ENCODE measurements around the gene MEF2C.

MEF2C gene

GRCh38 chr5:88888291-88888690 is 5.3 kb upstream of the MEF2C start:
- DNase-seq (ENCODE audit: low read depth) = no peak

GRCh38 chr5:88887342-88887741 is 4.4 kb upstream of the MEF2C start:
- no peak for DNase-seq (ENCODE audit: low read depth)

- no peak for DNase-seq (ENCODE audit: low read depth)
Measured at GRCh38 chr5:88886746-88887341, 3.9 kb upstream of the MEF2C start.

DNA sequence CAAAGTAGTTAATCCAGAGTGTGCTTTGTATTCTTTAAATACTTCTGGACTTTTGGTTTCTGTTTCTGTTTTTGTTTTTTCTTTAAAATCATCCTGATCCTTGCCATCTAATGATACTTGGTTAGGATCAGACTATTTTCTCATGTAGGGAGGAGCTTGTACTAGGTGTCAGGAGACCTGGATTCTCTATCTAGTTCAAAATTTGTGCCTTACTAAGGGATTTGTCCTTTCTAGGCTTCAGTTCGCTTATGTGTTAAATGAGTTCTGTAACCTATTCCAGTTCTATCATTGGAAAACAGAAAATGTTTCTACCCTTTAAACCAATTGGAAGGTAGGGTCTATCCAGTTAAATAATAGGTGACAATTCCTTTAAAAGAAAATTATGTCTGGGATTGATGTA is 3.3 kb upstream of the MEF2C start:
- DNase-seq (ENCODE audit: low read depth) = no peak

GRCh38 chr5:88885002-88885401 is 2.0 kb upstream of the MEF2C start:
- DNase-seq (ENCODE audit: low read depth) = no peak

- no peak for DNase-seq (ENCODE audit: low read depth)
Measured at GRCh38 chr5:88884608-88884877, 1.6 kb upstream of the MEF2C start.

GRCh38 chr5:88883836-88884607 is 1.0 kb upstream of the MEF2C start:
- no peak for DNase-seq (ENCODE audit: low read depth)

GRCh38 chr5:88882276-88883038 is 527 bp downstream of the MEF2C start:
- no peak for DNase-seq (ENCODE audit: low read depth)

DNA sequence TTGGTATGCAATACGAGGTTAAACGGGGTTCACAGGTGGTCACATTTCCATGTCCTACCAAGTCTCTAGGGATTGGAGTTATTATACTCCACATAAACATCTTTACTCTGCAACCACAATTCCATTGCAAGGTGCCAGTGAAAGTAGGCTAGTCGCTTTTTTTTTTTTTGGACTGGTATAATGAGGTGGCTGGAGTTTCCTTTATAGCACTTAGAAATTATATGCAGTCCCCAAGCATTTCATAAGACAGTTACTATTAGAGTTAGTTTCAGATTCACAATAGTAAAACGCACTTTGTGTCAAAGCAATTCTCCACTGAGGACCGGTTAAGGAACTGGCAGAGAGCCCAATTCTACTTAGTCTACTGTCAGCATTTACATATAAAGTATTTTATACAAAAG is 1.4 kb downstream of the MEF2C start:
- no peak for DNase-seq (ENCODE audit: low read depth)

DNA sequence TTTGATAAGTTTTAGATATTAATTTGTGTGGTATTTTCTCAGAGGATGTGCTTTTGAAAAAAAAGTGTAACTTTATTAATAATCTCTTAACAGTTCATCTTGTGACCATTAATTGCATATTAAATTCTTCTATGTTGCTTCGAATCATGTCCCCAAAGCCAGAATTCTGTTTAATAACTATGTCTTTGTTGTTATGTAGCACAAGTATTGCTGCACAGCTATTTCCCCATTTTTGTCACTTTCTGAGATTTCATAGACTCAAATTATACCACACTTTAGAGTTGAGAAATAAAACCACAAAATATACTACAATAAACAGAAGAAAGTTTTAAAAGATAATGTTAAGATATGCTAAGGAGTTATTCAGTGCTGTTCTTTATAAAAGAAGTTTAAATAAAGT is 2.8 kb downstream of the MEF2C start:
- DNase-seq (ENCODE audit: low read depth) = no peak

DNA sequence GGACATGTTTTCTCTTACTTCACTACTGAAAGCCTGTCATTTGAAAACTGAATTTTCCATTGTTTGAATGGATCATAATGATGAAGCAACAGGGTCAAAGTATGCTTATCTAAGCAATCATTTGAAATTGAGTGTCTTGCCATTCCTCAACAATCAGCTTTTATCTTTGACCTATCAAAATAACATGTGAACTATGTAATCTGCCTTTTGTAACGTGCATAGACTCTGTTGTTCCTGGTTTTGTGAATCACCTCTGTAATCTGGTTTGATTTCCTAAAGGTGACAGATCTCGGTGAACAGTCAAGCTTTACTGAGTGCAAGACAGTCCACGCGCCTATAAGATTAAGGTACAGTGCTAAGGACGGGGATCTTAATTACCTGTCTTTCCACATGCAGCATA is 3.3 kb downstream of the MEF2C start:
- DNase-seq (ENCODE audit: low read depth) = no peak

DNA sequence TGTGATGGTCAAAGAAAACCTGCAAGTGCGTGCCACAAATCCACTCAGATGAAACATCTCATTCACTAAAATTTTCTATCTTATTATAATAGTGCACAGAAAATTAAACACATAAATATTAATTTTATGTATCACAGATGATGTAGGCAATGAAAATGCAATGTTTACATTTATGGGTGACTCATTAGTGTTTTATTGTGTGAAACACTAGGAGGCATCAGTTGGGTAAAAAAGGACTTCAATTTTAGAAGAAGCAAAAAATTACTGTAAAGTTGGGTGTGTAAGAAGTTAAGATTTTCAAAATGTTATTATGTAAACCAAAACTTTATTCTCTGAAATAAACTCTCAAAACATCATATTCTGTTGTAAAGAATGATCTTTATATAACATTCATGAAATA is 4.0 kb downstream of the MEF2C start:
- no peak for DNase-seq (ENCODE audit: low read depth)

- no peak for DNase-seq (ENCODE audit: low read depth)
Measured at GRCh38 chr5:88877826-88878225, 5.2 kb downstream of the MEF2C start.

DNA sequence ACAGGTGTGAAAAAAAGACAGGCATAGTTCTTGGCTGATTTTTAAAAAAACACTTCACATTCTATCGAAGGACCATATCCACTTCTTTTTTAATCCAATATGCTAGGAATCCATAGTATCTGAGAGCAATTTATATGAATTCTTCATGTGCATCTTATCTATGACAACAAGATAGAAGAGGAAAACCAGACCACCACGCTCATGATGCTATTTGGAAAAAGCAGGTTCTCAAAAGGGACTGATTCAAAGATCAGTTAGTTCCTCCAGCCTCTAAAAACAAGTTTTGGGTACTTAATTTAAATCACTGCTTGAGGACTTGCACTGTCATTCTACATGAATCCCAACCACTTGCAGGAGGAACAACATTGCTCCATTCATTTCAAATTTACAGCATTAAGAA is 6.3 kb downstream of the MEF2C start:
- no peak for DNase-seq (ENCODE audit: low read depth)

DNA sequence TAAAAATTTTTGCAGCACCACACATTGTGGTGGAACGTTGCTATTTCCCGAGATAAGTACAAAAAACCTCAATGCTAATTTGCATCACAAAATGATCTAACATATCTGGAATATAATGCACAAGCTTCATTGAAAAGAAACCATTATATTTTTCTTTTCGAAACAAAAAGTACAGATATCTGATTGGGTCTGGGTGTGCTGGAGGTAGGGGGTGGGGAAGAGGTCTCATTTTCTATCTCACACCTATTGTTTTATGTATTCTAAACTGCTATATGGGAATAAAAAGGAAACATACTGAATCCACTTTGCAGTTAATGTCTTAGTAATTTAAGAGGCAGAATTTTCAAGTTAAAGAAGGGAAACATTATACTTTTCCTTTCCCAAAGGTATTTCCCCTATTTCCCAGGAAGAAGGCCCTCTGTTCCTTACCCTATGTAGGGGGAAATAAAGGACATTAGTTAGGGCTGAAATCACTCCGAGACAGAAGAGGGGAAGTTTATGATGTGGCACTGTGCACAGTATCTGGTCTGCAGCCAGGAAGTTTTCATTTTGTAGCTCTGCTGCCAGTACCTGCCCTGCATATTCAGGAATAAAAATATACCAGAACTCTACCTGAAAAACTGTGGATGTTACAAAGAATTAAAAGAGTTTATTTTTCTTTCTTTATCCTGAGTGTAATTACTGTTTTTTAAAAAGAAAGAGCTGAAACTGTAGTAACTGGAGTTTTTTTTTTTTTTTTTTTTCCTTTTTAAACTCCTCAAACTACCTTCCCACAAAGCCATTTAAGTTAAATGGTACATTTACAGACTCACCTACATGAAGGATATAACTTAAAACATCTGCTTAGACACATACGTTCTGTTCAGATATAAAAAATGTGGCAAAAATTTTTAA is 7.4 kb downstream of the MEF2C start:
- no peak for DNase-seq (ENCODE audit: low read depth)

DNA sequence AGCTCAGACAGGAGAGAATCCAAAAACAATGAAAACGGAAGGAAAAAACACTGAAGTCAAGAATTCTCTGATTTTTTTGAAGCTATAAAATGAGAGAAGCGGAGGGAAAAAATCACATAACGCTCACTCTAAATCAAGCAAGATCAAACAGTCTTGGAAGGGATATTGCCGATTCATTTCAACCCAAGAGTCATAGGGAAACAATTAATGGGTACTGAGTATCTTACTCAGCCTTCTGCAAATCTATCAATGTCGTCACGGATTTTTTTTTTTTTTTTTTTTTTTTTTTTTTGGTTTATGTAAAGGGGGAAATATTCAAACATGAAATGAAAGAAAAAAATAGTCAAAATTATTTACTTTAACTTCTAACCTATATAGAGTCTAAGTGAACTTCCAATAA is 9.5 kb downstream of the MEF2C start:
- no peak for DNase-seq (ENCODE audit: low read depth)

GRCh38 chr5:88872971-88873370 is 10.0 kb downstream of the MEF2C start:
- no peak for DNase-seq (ENCODE audit: low read depth)

GRCh38 chr5:88870285-88870684 is 12.7 kb downstream of the MEF2C start:
- no peak for DNase-seq (ENCODE audit: low read depth)

- DNase-seq (ENCODE audit: low read depth) = no peak
Measured at GRCh38 chr5:88868468-88869068, 14.4 kb downstream of the MEF2C start.

GRCh38 chr5:88867638-88868037 is 15.3 kb downstream of the MEF2C start:
- DNase-seq (ENCODE audit: low read depth) = no peak

- DNase-seq (ENCODE audit: low read depth) = no peak
Measured at GRCh38 chr5:88863523-88863922, 19.5 kb downstream of the MEF2C start.

DNA sequence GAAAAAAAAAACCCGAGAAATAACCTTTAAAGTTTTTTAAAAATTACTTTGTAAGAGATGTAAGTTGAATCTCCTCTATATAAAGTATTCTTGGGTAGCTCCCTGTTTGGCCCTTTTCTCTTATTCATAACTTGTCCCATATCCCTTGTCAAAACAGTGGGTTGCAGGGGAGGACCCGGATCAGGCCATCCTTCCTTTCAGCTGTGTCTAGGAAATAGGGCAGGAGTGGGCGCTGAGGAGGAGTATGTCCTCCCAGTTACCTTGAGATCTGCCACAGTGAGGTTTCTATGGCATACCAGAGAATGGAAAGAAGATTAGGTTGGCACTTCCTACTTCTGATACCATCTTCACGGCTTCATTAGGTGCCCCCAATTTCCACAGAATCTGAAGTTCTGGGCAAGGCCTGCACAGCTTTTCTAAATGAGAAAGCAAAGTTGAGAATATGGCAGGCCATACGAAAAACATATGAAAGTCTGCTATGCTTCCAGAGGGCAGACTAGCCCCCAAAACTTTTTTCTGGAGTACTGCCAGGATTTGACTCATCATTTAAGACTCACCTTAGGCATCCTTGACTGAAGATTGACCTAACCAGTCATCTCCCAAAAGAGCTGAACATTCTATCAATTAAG is 20.3 kb downstream of the MEF2C start:
- no peak for DNase-seq (ENCODE audit: low read depth)
